ENCODE measurements around the gene IFT52. TPM values are rescaled to one million over a fixed set of nuclear protein-coding genes. Genes with fewer than 3 reads are reported as not detected.

IFT52 gene
- total RNA-seq, 1 donor from 2014 or later = 22.6 TPM

- no peaks in the 10 kb centered on the region for H3K27me3 ChIP-seq (ENCODE audit: control insufficient read depth, insufficient read depth, low read length)
- DNase-seq (ENCODE audit: low read depth) = no peak
- FAIRE-seq = no peak
- H3K36me3 ChIP-seq (ENCODE audit: control insufficient read depth, insufficient read depth, low read length) = no peaks in the 10 kb centered on the region
- H3K4me3 ChIP-seq (ENCODE audit: low read depth, low read length) = no peak overlapping the region
- TF ChIP-seq CTCF (IDR thresholded peaks at IDR 0.05; ENCODE audit: insufficient read depth, low read length, severe bottlenecking) = no peak
These were observed 21.5 kb upstream of the IFT52 start for GRCh38 chr20:43569282-43569681.

- Histone ChIP-seq H3K27me3 (ENCODE audit: control insufficient read depth, insufficient read depth, low read length) (no peaks in the 10 kb centered on the region), H3K36me3 (ENCODE audit: control insufficient read depth, insufficient read depth, low read length) (no peaks in the 10 kb centered on the region), H3K4me3 (ENCODE audit: low read depth, low read length) (no peak overlapping the region)
- no peak for TF ChIP-seq CTCF (IDR thresholded peaks at IDR 0.05; ENCODE audit: insufficient read depth, low read length, severe bottlenecking)
- DNase-seq (ENCODE audit: low read depth) (no peak), FAIRE-seq (no peak)
These were observed 20.2 kb upstream of the IFT52 start for GRCh38 chr20:43570496-43570895.

GRCh38 chr20:43571310-43571709 is 19.4 kb upstream of the IFT52 start:
- no peak for FAIRE-seq
- Histone ChIP-seq H3K27me3 (ENCODE audit: control insufficient read depth, insufficient read depth, low read length) (no peaks in the 10 kb centered on the region), H3K36me3 (ENCODE audit: control insufficient read depth, insufficient read depth, low read length) (no peaks in the 10 kb centered on the region), H3K4me3 (ENCODE audit: low read depth, low read length) (no peak overlapping the region)
- DNase-seq (ENCODE audit: low read depth) = no peak
- TF ChIP-seq CTCF (IDR thresholded peaks at IDR 0.05; ENCODE audit: insufficient read depth, low read length, severe bottlenecking) = no peak

GRCh38 chr20:43571771-43572170 is 19.0 kb upstream of the IFT52 start:
- TF ChIP-seq CTCF (IDR thresholded peaks at IDR 0.05; ENCODE audit: insufficient read depth, low read length, severe bottlenecking) = no peak
- no peaks in the 10 kb centered on the region for H3K27me3 ChIP-seq (ENCODE audit: control insufficient read depth, insufficient read depth, low read length)
- no peaks in the 10 kb centered on the region for H3K36me3 ChIP-seq (ENCODE audit: control insufficient read depth, insufficient read depth, low read length)
- H3K4me3 ChIP-seq (ENCODE audit: low read depth, low read length) = no peak overlapping the region
- DNase-seq (ENCODE audit: low read depth) = no peak
- no peak for FAIRE-seq

- H3K36me3 ChIP-seq (ENCODE audit: control insufficient read depth, insufficient read depth, low read length) = no peaks in the 10 kb centered on the region
- H3K4me3 ChIP-seq (ENCODE audit: low read depth, low read length) = no peak overlapping the region
- TF ChIP-seq CTCF (IDR thresholded peaks at IDR 0.05; ENCODE audit: insufficient read depth, low read length, severe bottlenecking) = no peak
- DNase-seq (ENCODE audit: low read depth) (no peak), FAIRE-seq (no peak)
- no peaks in the 10 kb centered on the region for H3K27me3 ChIP-seq (ENCODE audit: control insufficient read depth, insufficient read depth, low read length)
These were observed 17.8 kb upstream of the IFT52 start for GRCh38 chr20:43572891-43573290.

- FAIRE-seq = no peak
- Histone ChIP-seq H3K36me3 (ENCODE audit: control insufficient read depth, insufficient read depth, low read length) (no peaks in the 10 kb centered on the region), H3K4me3 (ENCODE audit: low read depth, low read length) (no peak overlapping the region), H3K27me3 (ENCODE audit: control insufficient read depth, insufficient read depth, low read length) (no peaks in the 10 kb centered on the region)
- no peak for TF ChIP-seq CTCF (IDR thresholded peaks at IDR 0.05; ENCODE audit: insufficient read depth, low read length, severe bottlenecking)
- DNase-seq (ENCODE audit: low read depth) = no peak
These were observed 14.6 kb upstream of the IFT52 start for GRCh38 chr20:43576108-43576507.
